ENCODE results near the gene TMX1. TPM values are rescaled to one million over a fixed set of nuclear protein-coding genes. Genes with fewer than 3 reads are reported as not detected.

TMX1 gene
- total and polyA plus RNA-seq, 2 experiments from 2014 or later: 61.5 to 126 TPM

DNA sequence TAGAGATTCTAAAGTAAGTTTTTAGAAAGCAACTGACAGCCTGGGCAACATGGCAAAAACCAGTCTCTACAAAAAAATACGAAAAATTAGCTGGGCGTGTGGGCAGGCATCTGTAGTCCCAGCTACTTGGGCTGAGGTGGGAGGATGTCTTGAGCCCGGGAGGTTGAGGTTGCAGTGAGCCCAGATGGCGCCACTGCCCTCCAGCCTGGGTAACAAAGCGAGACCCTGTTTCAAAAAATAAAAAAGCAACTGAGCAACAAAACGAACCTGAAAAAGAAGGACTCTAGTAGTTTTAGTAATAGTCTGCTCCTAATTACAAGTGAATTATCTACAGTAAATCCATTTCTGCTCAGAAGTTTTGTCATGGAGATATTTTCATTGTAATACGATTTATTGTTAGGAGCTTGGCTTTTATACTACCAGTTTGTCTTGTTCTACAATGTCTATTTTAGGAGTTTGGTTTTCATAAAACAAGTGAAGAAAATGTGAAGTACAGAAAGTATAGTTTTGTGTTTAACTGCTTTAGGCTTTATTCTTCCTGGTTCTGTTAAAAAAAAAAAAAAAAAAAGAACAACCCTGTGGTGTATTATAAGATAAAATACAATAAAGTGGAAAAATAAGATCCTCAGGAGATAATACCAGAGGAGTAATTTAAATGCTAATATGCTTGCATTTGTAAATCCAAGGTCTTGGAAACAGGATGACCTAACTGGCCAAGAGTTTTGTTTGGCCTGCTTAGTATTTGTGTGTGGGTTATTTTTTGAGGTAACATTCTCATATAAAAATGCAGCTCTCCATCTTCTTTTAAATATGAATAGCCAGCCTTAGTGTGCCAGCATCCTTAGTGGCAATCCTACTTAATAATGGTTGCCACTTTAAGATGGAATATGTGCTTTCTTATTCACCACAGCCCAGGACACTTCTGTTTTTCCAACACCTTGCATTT, 2.8 kb downstream of the TMX1 start (continued):
- TF ChIP-seq, protein P1, sequence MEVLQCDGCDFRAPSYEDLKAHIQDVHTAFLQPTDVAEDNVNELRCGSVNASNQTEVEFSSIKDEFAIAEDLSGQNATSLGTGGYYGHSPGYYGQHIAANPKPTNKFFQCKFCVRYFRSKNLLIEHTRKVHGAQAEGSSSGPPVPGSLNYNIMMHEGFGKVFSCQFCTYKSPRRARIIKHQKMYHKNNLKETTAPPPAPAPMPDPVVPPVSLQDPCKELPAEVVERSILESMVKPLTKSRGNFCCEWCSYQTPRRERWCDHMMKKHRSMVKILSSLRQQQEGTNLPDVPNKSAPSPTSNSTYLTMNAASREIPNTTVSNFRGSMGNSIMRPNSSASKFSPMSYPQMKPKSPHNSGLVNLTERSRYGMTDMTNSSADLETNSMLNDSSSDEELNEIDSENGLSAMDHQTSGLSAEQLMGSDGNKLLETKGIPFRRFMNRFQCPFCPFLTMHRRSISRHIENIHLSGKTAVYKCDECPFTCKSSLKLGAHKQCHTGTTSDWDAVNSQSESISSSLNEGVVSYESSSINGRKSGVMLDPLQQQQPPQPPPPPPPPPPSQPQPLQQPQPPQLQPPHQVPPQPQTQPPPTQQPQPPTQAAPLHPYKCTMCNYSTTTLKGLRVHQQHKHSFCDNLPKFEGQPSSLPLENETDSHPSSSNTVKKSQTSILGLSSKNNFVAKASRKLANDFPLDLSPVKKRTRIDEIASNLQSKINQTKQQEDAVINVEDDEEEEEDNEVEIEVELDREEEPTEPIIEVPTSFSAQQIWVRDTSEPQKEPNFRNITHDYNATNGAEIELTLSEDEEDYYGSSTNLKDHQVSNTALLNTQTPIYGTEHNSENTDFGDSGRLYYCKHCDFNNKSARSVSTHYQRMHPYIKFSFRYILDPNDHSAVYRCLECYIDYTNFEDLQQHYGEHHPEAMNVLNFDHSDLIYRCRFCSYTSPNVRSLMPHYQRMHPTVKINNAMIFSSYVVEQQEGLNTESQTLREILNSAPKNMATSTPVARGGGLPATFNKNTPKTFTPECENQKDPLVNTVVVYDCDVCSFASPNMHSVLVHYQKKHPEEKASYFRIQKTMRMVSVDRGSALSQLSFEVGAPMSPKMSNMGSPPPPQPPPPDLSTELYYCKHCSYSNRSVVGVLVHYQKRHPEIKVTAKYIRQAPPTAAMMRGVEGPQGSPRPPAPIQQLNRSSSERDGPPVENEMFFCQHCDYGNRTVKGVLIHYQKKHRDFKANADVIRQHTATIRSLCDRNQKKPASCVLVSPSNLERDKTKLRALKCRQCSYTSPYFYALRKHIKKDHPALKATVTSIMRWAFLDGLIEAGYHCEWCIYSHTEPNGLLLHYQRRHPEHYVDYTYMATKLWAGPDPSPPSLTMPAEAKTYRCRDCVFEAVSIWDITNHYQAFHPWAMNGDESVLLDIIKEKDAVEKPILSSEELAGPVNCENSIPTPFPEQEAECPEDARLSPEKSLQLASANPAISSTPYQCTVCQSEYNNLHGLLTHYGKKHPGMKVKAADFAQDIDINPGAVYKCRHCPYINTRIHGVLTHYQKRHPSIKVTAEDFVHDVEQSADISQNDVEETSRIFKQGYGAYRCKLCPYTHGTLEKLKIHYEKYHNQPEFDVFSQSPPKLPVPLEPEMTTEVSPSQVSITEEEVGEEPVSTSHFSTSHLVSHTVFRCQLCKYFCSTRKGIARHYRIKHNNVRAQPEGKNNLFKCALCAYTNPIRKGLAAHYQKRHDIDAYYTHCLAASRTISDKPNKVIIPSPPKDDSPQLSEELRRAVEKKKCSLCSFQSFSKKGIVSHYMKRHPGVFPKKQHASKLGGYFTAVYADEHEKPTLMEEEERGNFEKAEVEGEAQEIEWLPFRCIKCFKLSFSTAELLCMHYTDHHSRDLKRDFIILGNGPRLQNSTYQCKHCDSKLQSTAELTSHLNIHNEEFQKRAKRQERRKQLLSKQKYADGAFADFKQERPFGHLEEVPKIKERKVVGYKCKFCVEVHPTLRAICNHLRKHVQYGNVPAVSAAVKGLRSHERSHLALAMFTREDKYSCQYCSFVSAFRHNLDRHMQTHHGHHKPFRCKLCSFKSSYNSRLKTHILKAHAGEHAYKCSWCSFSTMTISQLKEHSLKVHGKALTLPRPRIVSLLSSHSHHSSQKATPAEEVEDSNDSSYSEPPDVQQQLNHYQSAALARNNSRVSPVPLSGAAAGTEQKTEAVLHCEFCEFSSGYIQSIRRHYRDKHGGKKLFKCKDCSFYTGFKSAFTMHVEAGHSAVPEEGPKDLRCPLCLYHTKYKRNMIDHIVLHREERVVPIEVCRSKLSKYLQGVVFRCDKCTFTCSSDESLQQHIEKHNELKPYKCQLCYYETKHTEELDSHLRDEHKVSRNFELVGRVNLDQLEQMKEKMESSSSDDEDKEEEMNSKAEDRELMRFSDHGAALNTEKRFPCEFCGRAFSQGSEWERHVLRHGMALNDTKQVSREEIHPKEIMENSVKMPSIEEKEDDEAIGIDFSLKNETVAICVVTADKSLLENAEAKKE (CRISPR knock-in tag; IDR thresholded peaks at IDR 0.05): no peak

DNA sequence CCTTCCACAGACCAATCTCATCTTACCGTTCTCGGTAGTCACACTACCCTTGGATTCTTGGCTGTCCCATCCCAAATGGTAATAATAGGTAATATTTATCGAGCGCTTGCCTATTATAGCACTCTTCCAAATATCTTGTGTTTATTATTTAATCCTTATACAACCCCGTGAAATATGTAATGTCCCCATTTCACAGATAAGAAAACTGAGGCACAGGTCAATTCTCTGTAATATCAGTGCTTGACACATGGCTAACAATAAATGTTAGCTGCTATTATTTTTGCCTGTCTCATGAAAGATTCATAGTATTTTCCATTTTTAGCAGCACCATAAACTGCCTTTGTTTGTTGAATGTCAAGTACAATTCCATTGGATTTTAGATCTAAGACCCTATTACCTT, 4.5 kb downstream of the TMX1 start:
- ATAC-seq (no peak), DNase-seq (ENCODE audit: low spot score) (no peak)
- Histone ChIP-seq H3K4me1 (ENCODE audit: insufficient read depth) (peaks cover 42% of the 10 kb centered on the region), H3K79me2 (replicated peaks; ENCODE audit: insufficient read depth) (peaks cover 92% of the 10 kb centered on the region), H3K27ac (ENCODE audit: low read depth) (no peak overlapping the region), H2AFZ (no peak overlapping the region), H3K36me3 (ENCODE audit: insufficient read depth) (peaks cover 30% of the 10 kb centered on the region), H3K4me3 (0 out of 2 replicates have a peak overlapping the region, but pooled peaks have one; percentile 89), H3K9me2 (ENCODE audit: insufficient read depth) (no peaks in the 10 kb centered on the region), H3K4me2 (peak overlapping the region; percentile 90), H3F3A (replicated peaks; ENCODE audit: low read depth) (no peaks in the 10 kb centered on the region), H3K27me3 (ENCODE audit: insufficient read depth) (no peaks in the 10 kb centered on the region), H4K20me1 (replicated peaks; ENCODE audit: insufficient read depth) (peaks cover 15% of the 10 kb centered on the region; the same call in 1 of the 2 replicates)
- H3K27me3 Mint-ChIP-seq (ENCODE audit: insufficient read depth, low read depth, poor library complexity): no peaks in the 10 kb centered on the region
- peaks cover 57% of the 10 kb centered on the region for H3K36me3 Mint-ChIP-seq (ENCODE audit: low read depth)
- no peaks in the 10 kb centered on the region for H3K9me3 Mint-ChIP-seq
- peak overlapping the region; percentile 33; the same call in 1 of the 2 replicates for H3K27ac Mint-ChIP-seq
- no peak overlapping the region for H3K4me3 Mint-ChIP-seq
- peaks cover 42% of the 10 kb centered on the region for H3K4me1 Mint-ChIP-seq
- TF ChIP-seq CREB1 (CRISPR knock-in tag; IDR thresholded peaks at IDR 0.05; ENCODE audit: low read depth): no peak
- no peak for TF ChIP-seq NANOG (IDR thresholded peaks at IDR 0.05; ENCODE audit: borderline replicate concordance)
- TF ChIP-seq ZNF331 (CRISPR knock-in tag; IDR thresholded peaks at IDR 0.05; ENCODE audit: low read depth): no peak
- TF ChIP-seq, protein P2, sequence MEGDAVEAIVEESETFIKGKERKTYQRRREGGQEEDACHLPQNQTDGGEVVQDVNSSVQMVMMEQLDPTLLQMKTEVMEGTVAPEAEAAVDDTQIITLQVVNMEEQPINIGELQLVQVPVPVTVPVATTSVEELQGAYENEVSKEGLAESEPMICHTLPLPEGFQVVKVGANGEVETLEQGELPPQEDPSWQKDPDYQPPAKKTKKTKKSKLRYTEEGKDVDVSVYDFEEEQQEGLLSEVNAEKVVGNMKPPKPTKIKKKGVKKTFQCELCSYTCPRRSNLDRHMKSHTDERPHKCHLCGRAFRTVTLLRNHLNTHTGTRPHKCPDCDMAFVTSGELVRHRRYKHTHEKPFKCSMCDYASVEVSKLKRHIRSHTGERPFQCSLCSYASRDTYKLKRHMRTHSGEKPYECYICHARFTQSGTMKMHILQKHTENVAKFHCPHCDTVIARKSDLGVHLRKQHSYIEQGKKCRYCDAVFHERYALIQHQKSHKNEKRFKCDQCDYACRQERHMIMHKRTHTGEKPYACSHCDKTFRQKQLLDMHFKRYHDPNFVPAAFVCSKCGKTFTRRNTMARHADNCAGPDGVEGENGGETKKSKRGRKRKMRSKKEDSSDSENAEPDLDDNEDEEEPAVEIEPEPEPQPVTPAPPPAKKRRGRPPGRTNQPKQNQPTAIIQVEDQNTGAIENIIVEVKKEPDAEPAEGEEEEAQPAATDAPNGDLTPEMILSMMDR (conservative IDR thresholded peaks at IDR 0.05; ENCODE audit: low read depth in 2 of 2): no peak
- TF ChIP-seq EZH2 (IDR thresholded peaks at IDR 0.05; ENCODE audit: low read depth, unreplicated experiment): no peak
- TF ChIP-seq STAT1 (IDR thresholded peaks at IDR 0.05; ENCODE audit: unreplicated experiment): no peak
- no peak for TF ChIP-seq POLR2AphosphoS5 (IDR thresholded peaks at IDR 0.05; ENCODE audit: low read depth)
- no peak for TF ChIP-seq ZNF114 (CRISPR knock-in tag; IDR thresholded peaks at IDR 0.05)
- TF ChIP-seq JUNB (IDR thresholded peaks at IDR 0.05; ENCODE audit: unreplicated experiment): no peak
- TF ChIP-seq, protein P3, sequence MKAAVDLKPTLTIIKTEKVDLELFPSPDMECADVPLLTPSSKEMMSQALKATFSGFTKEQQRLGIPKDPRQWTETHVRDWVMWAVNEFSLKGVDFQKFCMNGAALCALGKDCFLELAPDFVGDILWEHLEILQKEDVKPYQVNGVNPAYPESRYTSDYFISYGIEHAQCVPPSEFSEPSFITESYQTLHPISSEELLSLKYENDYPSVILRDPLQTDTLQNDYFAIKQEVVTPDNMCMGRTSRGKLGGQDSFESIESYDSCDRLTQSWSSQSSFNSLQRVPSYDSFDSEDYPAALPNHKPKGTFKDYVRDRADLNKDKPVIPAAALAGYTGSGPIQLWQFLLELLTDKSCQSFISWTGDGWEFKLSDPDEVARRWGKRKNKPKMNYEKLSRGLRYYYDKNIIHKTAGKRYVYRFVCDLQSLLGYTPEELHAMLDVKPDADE (IDR thresholded peaks at IDR 0.05): no peak

Measured in GM23338 (cell line).